ENCODE data around the gene ABCG8. TPM values are rescaled to one million over a fixed set of nuclear protein-coding genes. Genes with fewer than 3 reads are reported as not detected.
A peak's percentile ranks its signal among the peaks of the same experiment; 100 is the strongest.

ABCG8 gene
- total RNA-seq, 2 experiments from 2014 or later = not detected

- Mint-ChIP-seq H3K36me3 (no peaks in the 10 kb centered on the region), H3K4me1 (peaks cover 3% of the 10 kb centered on the region), H3K9me3 (no peaks in the 10 kb centered on the region), H3K27ac (no peak overlapping the region), H3K4me3 (no peak overlapping the region), H3K27me3 (peaks cover 12% of the 10 kb centered on the region)
- DNase-seq = no peak
These were observed 40.5 kb downstream of the ABCG8 start for GRCh38 chr2:43879261-43879660.

GRCh38 chr2:43880471-43880870, 41.7 kb downstream of the ABCG8 start:
- Mint-ChIP-seq H3K36me3 (peaks cover 3% of the 10 kb centered on the region), H3K27ac (no peak overlapping the region), H3K4me3 (no peak overlapping the region), H3K27me3 (peaks cover 8% of the 10 kb centered on the region), H3K9me3 (no peaks in the 10 kb centered on the region), H3K4me1 (peaks cover 3% of the 10 kb centered on the region)
- no peak for DNase-seq

- no peak for DNase-seq
- H3K27ac Mint-ChIP-seq = no peak overlapping the region
- H3K27me3 Mint-ChIP-seq = peaks cover 6% of the 10 kb centered on the region
- H3K4me3 Mint-ChIP-seq = no peak overlapping the region
- no peaks in the 10 kb centered on the region for H3K9me3 Mint-ChIP-seq
- peaks cover 3% of the 10 kb centered on the region for H3K36me3 Mint-ChIP-seq
- H3K4me1 Mint-ChIP-seq = peaks cover 3% of the 10 kb centered on the region
These were observed 42.2 kb downstream of the ABCG8 start for GRCh38 chr2:43880952-43881351.

- Mint-ChIP-seq H3K27me3 (peaks cover under 1% of the 10 kb centered on the region), H3K36me3 (peaks cover 12% of the 10 kb centered on the region), H3K4me3 (no peak overlapping the region), H3K9me3 (no peaks in the 10 kb centered on the region), H3K4me1 (peaks cover 5% of the 10 kb centered on the region), H3K27ac (no peak overlapping the region)
- DNase-seq = no peak
These were observed 43.5 kb downstream of the ABCG8 start for GRCh38 chr2:43882312-43882711.

- Mint-ChIP-seq H3K4me1 (peaks cover 7% of the 10 kb centered on the region), H3K9me3 (no peaks in the 10 kb centered on the region), H3K4me3 (no peak overlapping the region), H3K27me3 (no peaks in the 10 kb centered on the region), H3K27ac (no peak overlapping the region), H3K36me3 (peaks cover 33% of the 10 kb centered on the region)
- no peak for DNase-seq
These were observed 45.9 kb downstream of the ABCG8 start for GRCh38 chr2:43884689-43885088.

GRCh38 chr2:43885132-43885632, 46.4 kb downstream of the ABCG8 start:
- H3K27ac Mint-ChIP-seq = peak overlapping the region; percentile 34

GRCh38 chr2:43887176-43887575, 48.4 kb downstream of the ABCG8 start:
- H3K4me3 Mint-ChIP-seq = no peak overlapping the region
- H3K4me1 Mint-ChIP-seq = peaks cover 7% of the 10 kb centered on the region
- no peaks in the 10 kb centered on the region for H3K27me3 Mint-ChIP-seq
- DNase-seq = no peak
- no peaks in the 10 kb centered on the region for H3K9me3 Mint-ChIP-seq
- peaks cover 40% of the 10 kb centered on the region for H3K36me3 Mint-ChIP-seq
- no peak overlapping the region for H3K27ac Mint-ChIP-seq

More at GRCh38 chr2:43885132-43885632, 46.4 kb downstream of the ABCG8 start:
- peaks cover 33% of the 10 kb centered on the region for H3K36me3 Mint-ChIP-seq
- DNase-seq = no peak
- no peaks in the 10 kb centered on the region for H3K27me3 Mint-ChIP-seq
- H3K4me1 Mint-ChIP-seq = peaks cover 7% of the 10 kb centered on the region
- H3K9me3 Mint-ChIP-seq = no peaks in the 10 kb centered on the region
- no peak overlapping the region for H3K4me3 Mint-ChIP-seq

- no peaks in the 10 kb centered on the region for H3K9me3 Mint-ChIP-seq
- no peaks in the 10 kb centered on the region for H3K27me3 Mint-ChIP-seq
- peaks cover 52% of the 10 kb centered on the region for H3K36me3 Mint-ChIP-seq
- peaks cover 7% of the 10 kb centered on the region for H3K4me1 Mint-ChIP-seq
- H3K27ac Mint-ChIP-seq = peak overlapping the region; percentile 29
- no peak overlapping the region for H3K4me3 Mint-ChIP-seq
- no peak for DNase-seq
These were observed 50.6 kb downstream of the ABCG8 start for GRCh38 chr2:43889416-43889815.

- H3K4me1 Mint-ChIP-seq = peaks cover 7% of the 10 kb centered on the region
- H3K36me3 Mint-ChIP-seq = peaks cover 51% of the 10 kb centered on the region
- no peak overlapping the region for H3K4me3 Mint-ChIP-seq
- H3K27ac Mint-ChIP-seq = no peak overlapping the region
- no peaks in the 10 kb centered on the region for H3K9me3 Mint-ChIP-seq
- DNase-seq = no peak
- no peaks in the 10 kb centered on the region for H3K27me3 Mint-ChIP-seq
These were observed 52.1 kb downstream of the ABCG8 start for GRCh38 chr2:43890855-43891254.

GRCh38 chr2:43894743-43895142, 56.0 kb downstream of the ABCG8 start:
- Mint-ChIP-seq H3K27ac (no peak overlapping the region), H3K9me3 (no peaks in the 10 kb centered on the region), H3K4me1 (no peaks in the 10 kb centered on the region), H3K4me3 (no peak overlapping the region), H3K27me3 (no peaks in the 10 kb centered on the region), H3K36me3 (peaks cover 33% of the 10 kb centered on the region)
- DNase-seq = no peak

- H3K36me3 Mint-ChIP-seq = peaks cover 33% of the 10 kb centered on the region
These were observed 58.1 kb downstream of the ABCG8 start for GRCh38 chr2:43896906-43897305.

GRCh38 chr2:43897492-43897891, 58.7 kb downstream of the ABCG8 start:
- no peaks in the 10 kb centered on the region for H3K4me1 Mint-ChIP-seq
- H3K27ac Mint-ChIP-seq = no peak overlapping the region
- DNase-seq = no peak
- H3K9me3 Mint-ChIP-seq = no peaks in the 10 kb centered on the region
- H3K27me3 Mint-ChIP-seq = no peaks in the 10 kb centered on the region
- H3K4me3 Mint-ChIP-seq = no peak overlapping the region
- H3K36me3 Mint-ChIP-seq = peaks cover 27% of the 10 kb centered on the region

More at GRCh38 chr2:43896906-43897305, 58.1 kb downstream of the ABCG8 start:
- no peaks in the 10 kb centered on the region for H3K9me3 Mint-ChIP-seq
- no peaks in the 10 kb centered on the region for H3K27me3 Mint-ChIP-seq
- H3K27ac Mint-ChIP-seq = no peak overlapping the region
- H3K4me1 Mint-ChIP-seq = no peaks in the 10 kb centered on the region
- DNase-seq = no peak
- no peak overlapping the region for H3K4me3 Mint-ChIP-seq

- H3K4me3 Mint-ChIP-seq = no peak overlapping the region
- H3K27me3 Mint-ChIP-seq = no peaks in the 10 kb centered on the region
- no peak overlapping the region for H3K27ac Mint-ChIP-seq
- no peak for DNase-seq
- H3K4me1 Mint-ChIP-seq = no peaks in the 10 kb centered on the region
- H3K9me3 Mint-ChIP-seq = no peaks in the 10 kb centered on the region
- H3K36me3 Mint-ChIP-seq = peaks cover 22% of the 10 kb centered on the region
These were observed 59.5 kb downstream of the ABCG8 start for GRCh38 chr2:43898134-43898837.

- Mint-ChIP-seq H3K4me3 (no peak overlapping the region), H3K36me3 (peaks cover 19% of the 10 kb centered on the region), H3K27me3 (no peaks in the 10 kb centered on the region), H3K27ac (peak overlapping the region; percentile 38), H3K9me3 (no peaks in the 10 kb centered on the region), H3K4me1 (no peaks in the 10 kb centered on the region)
- no peak for DNase-seq
These were observed 60.1 kb downstream of the ABCG8 start for GRCh38 chr2:43898838-43899346.

- Mint-ChIP-seq H3K4me1 (no peaks in the 10 kb centered on the region), H3K27me3 (no peaks in the 10 kb centered on the region), H3K4me3 (no peak overlapping the region), H3K9me3 (no peaks in the 10 kb centered on the region), H3K27ac (no peak overlapping the region), H3K36me3 (peaks cover 18% of the 10 kb centered on the region)
- no peak for DNase-seq
These were observed 60.8 kb downstream of the ABCG8 start for GRCh38 chr2:43899589-43899988.

- no peaks in the 10 kb centered on the region for H3K9me3 Mint-ChIP-seq
- no peak overlapping the region for H3K4me3 Mint-ChIP-seq
- H3K27ac Mint-ChIP-seq = no peak overlapping the region
- peaks cover 31% of the 10 kb centered on the region for H3K36me3 Mint-ChIP-seq
- DNase-seq = no peak
- no peaks in the 10 kb centered on the region for H3K27me3 Mint-ChIP-seq
- peaks cover 8% of the 10 kb centered on the region for H3K4me1 Mint-ChIP-seq
These were observed 66.6 kb downstream of the ABCG8 start for GRCh38 chr2:43905371-43905803.
